ENCODE data around the gene LRBA. TPM values are rescaled to one million over a fixed set of nuclear protein-coding genes. Genes with fewer than 3 reads are reported as not detected.

The LRBA gene
- total and polyA plus RNA-seq, 2 donors (not counting 3 experiments of a cell fraction or from before 2014, with no cell fraction given): 18.0 to 35.1 TPM

DNA sequence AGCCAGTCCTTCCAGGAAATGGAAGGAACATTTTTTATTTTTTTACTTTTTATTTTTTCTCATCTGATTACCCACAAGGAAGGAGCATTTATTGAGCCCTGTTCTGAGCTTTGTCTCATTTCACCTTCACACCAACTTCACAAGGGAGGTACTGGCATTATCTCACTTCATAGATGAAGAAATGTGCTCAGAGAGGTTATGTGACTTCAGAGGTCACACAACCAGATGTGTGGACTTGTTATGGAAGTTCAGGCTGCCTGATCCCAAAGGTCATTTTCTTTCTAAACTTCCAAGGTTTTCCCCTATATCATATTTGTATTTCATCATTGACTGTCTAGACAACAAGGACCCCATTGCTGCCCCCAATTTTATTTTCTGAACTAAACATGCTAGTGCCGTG lies 776.5 kb downstream of the LRBA start:
- DNase-seq (ENCODE audit: low read depth, low spot score): no peak
- POLR2A ChIA-PET: no interaction called here
- H3K27ac ChIP-seq (ENCODE audit: insufficient read depth, low read depth, low read length): no peak overlapping the region
- FAIRE-seq: no peak
- no peak overlapping the region for H3K4me3 ChIP-seq (replicated peaks in 1 of 3; ENCODE audit: insufficient read depth in 1 of 3, low read depth in 1 of 3, low read length in 3 of 3)
- H4K20me1 ChIP-seq (replicated peaks; ENCODE audit: control insufficient read depth, extremely low read depth, insufficient read depth, low read length): no peaks in the 10 kb centered on the region
- intact Hi-C loops (cut with micrococcal nuclease) (loop anchor here (5.0 kb wide), 1 partner anchor 66 kb away; no protein-coding TSS in a partner anchor), dilution Hi-C loops (cut with MboI; ENCODE audit: extremely low pct_ligation_motif_present, low sequenced_read_pairs) (no loop called here)
- H3K27me3 ChIP-seq (ENCODE audit: control insufficient read depth in 2 of 2, insufficient read depth in 2 of 2, low read length in 2 of 2): no peaks in the 10 kb centered on the region
- no peaks in the 10 kb centered on the region for H3K36me3 ChIP-seq (ENCODE audit: control insufficient read depth in 2 of 2, extremely low read depth in 1 of 2, insufficient read depth in 2 of 2, low read length in 2 of 2)
- TF ChIP-seq POLR2AphosphoS5 (IDR thresholded peaks at IDR 0.05; ENCODE audit: insufficient read depth, low read depth, low read length): no peak
- TF ChIP-seq POLR2A (IDR thresholded peaks at IDR 0.05; ENCODE audit: low read depth, low read length): no peak
- TF ChIP-seq GATA2 (IDR thresholded peaks at IDR 0.05; ENCODE audit: insufficient read depth, insufficient read length, low read depth, low read length): no peak
- no peak for TF ChIP-seq MYC (IDR thresholded peaks at IDR 0.05; ENCODE audit: low read depth, low read length)
- no peak for TF ChIP-seq FOS (IDR thresholded peaks at IDR 0.05; ENCODE audit: borderline replicate concordance, insufficient read depth, low read length)
- TF ChIP-seq, protein P1, sequence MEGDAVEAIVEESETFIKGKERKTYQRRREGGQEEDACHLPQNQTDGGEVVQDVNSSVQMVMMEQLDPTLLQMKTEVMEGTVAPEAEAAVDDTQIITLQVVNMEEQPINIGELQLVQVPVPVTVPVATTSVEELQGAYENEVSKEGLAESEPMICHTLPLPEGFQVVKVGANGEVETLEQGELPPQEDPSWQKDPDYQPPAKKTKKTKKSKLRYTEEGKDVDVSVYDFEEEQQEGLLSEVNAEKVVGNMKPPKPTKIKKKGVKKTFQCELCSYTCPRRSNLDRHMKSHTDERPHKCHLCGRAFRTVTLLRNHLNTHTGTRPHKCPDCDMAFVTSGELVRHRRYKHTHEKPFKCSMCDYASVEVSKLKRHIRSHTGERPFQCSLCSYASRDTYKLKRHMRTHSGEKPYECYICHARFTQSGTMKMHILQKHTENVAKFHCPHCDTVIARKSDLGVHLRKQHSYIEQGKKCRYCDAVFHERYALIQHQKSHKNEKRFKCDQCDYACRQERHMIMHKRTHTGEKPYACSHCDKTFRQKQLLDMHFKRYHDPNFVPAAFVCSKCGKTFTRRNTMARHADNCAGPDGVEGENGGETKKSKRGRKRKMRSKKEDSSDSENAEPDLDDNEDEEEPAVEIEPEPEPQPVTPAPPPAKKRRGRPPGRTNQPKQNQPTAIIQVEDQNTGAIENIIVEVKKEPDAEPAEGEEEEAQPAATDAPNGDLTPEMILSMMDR (IDR thresholded peaks at IDR 0.05; ENCODE audit: extremely low read depth in 1 of 2, insufficient read depth in 1 of 2, low read depth in 1 of 2, low read length in 2 of 2): no peak
- TF ChIP-seq EZH2 (IDR thresholded peaks at IDR 0.05; ENCODE audit: borderline replicate concordance, low read depth, low read length, severe bottlenecking): no peak
- no peak for TF ChIP-seq JUN (IDR thresholded peaks at IDR 0.05; ENCODE audit: borderline replicate concordance, insufficient read depth, insufficient read length, low read depth)
- TF ChIP-seq, protein P2, sequence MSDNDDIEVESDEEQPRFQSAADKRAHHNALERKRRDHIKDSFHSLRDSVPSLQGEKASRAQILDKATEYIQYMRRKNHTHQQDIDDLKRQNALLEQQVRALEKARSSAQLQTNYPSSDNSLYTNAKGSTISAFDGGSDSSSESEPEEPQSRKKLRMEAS (IDR thresholded peaks at IDR 0.05; ENCODE audit: insufficient read depth, insufficient read length): no peak
- no peak overlapping the region for H3K4me2 ChIP-seq (ENCODE audit: insufficient read depth, low read length)
- no peaks in the 10 kb centered on the region for H3K9me1 ChIP-seq (replicated peaks; ENCODE audit: control insufficient read depth, extremely low read depth, insufficient read depth, low read length)
- no peaks in the 10 kb centered on the region for H3K79me2 ChIP-seq (ENCODE audit: control insufficient read depth, insufficient read depth, low read length)
- H2AFZ ChIP-seq (ENCODE audit: low read depth, low read length): peak overlapping the region; percentile 47
- no TSS peak for BruUV-seq (replicated peaks)
- H3K9me3 ChIP-seq (replicated peaks; ENCODE audit: control insufficient read depth, insufficient read depth, low read length): no peaks in the 10 kb centered on the region
- CTCF ChIA-PET: no interaction called here
- no peak overlapping the region for H3K9ac ChIP-seq (replicated peaks; ENCODE audit: extremely low read depth, insufficient read depth, low read length)
- H3K4me1 ChIP-seq (ENCODE audit: control insufficient read depth, extremely low read depth, insufficient read depth, low read length): peaks cover 29% of the 10 kb centered on the region
